GM12892 (cell line): ENCODE measurements around the gene FAH.

Experiments used
- POLR2A ChIP-seq: IDR thresholded peaks from 2 replicates; pipeline ENCODE4 v1.6.1; 2011; ENCODE audit warnings: low read depth, low read length, control low read depth
- POLR2AphosphoS5 ChIP-seq: IDR thresholded peaks from 2 replicates; pipeline ENCODE4 v1.6.1; 2011; ENCODE audit warnings: low read depth, low read length, control low read depth
- TAF1 ChIP-seq: IDR thresholded peaks from 2 replicates; pipeline ENCODE4 v1.6.1; 2011; ENCODE audit warnings: low read depth, mild to moderate bottlenecking, control low read depth, low read length, borderline replicate concordance

DNA sequence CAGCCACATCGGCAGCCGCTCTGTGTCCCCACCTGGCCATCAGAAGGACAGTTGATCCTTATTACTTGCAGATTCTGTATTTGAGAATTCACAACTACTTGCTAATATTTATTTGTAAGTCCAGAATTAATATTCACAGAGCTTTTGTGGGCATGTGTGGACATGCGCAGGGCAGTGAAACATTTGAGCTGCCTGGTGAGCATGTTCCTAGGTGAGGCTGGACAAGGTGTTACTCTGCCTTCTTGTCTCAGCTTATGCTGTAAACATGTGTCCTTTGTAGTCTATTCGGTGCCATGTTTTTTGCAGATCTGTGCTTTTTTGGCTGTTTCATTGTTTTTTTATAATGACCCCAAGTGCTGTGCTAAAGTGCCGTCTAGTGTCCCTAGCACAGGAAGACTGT lies 15.6 kb downstream of the FAH start:
- TF ChIP-seq POLR2AphosphoS5 (no peak), POLR2A (no peak), TAF1 (no peak)
